GM23338 (cell line): ENCODE results near the gene TXNL4A. TPM values are rescaled to one million over a fixed set of nuclear protein-coding genes. Genes with fewer than 3 reads are reported as not detected.

ENCODE experiments used
- ATAC-seq: fragments of 200-7000 bp; cut with Tn5 transposase; 3 replicates; pipeline ENCODE4 v1.9.1; 2020
- DNase-seq: peaks from one replicate; pipeline ENCODE4 v3.0.0-alpha.2; 2015; ENCODE audit warnings: low spot score
- H2AFZ ChIP-seq: fragments of 200-600 bp; sonication (generic); 2 replicates; pipeline ENCODE4 v1.8.0; 2016; ENCODE audit warnings: antibody characterized with exemption, mild to moderate bottlenecking, moderate library complexity
- H3F3A ChIP-seq: fragments of 200-600 bp; sonication (generic); replicated peaks from 2 replicates; pipeline ENCODE4 v1.8.0; 2017; ENCODE audit warnings: antibody characterized with exemption, mixed run types, low read depth
- H3K27ac ChIP-seq: fragments of 200-600 bp; sonication (generic); 2 replicates; pipeline ENCODE4 v1.6.1; 2016; ENCODE audit warnings: low read depth
- H3K27me3 ChIP-seq: fragments of 200-600 bp; sonication (generic); 2 replicates; pipeline ENCODE4 v1.8.0; 2016; ENCODE audit warnings: mild to moderate bottlenecking, mixed run types, moderate library complexity; ENCODE audit not compliant: insufficient read depth
- H3K36me3 ChIP-seq: fragments of 200-600 bp; sonication (generic); 2 replicates; pipeline ENCODE4 v1.8.0; 2016; ENCODE audit warnings: mild to moderate bottlenecking; ENCODE audit not compliant: insufficient read depth
- H3K4me1 ChIP-seq: fragments of 200-600 bp; sonication (generic); 2 replicates; pipeline ENCODE4 v1.8.0; 2016; ENCODE audit warnings: mild to moderate bottlenecking, moderate library complexity; ENCODE audit not compliant: insufficient read depth
- H3K4me2 ChIP-seq: fragments of 200-600 bp; sonication (generic); 2 replicates; pipeline ENCODE4 v1.7.1; 2017; ENCODE audit warnings: mixed run types
- H3K4me3 ChIP-seq: fragments of 200-600 bp; sonication (generic); 2 replicates; pipeline ENCODE4 v1.6.1; 2016; ENCODE audit warnings: mixed run types
- H3K79me2 ChIP-seq: fragments of 200-600 bp; sonication (generic); replicated peaks from 2 replicates; pipeline ENCODE4 v1.8.0; 2017; ENCODE audit warnings: mild to moderate bottlenecking; ENCODE audit not compliant: insufficient read depth
- H3K9me2 ChIP-seq: fragments of 200-600 bp; sonication (generic); 2 replicates; pipeline ENCODE4 v1.8.0; 2017; ENCODE audit not compliant: insufficient read depth
- H4K20me1 ChIP-seq: fragments of 200-600 bp; sonication (generic); replicated peaks from 2 replicates; pipeline ENCODE4 v1.8.0; 2017; ENCODE audit warnings: mild to moderate bottlenecking; ENCODE audit not compliant: insufficient read depth
- H3K27ac Mint-ChIP-seq: 2 replicates; pipeline ENCODE4 v1.8.0; 2020; ENCODE audit warnings: inconsistent platforms, mild to moderate bottlenecking, moderate library complexity, mixed read lengths
- H3K27me3 Mint-ChIP-seq: 3 replicates; pipeline ENCODE4 v1.8.0; 2022; ENCODE audit warnings: low read depth, mild to moderate bottlenecking, moderate library complexity, mixed read lengths, inconsistent platforms; ENCODE audit not compliant: insufficient read depth, poor library complexity
- H3K36me3 Mint-ChIP-seq: 3 replicates; pipeline ENCODE4 v1.8.0; 2021; ENCODE audit warnings: low read depth, mild to moderate bottlenecking, inconsistent platforms, moderate library complexity, mixed read lengths
- H3K4me1 Mint-ChIP-seq: 3 replicates; pipeline ENCODE4 v1.8.0; 2020; ENCODE audit warnings: mild to moderate bottlenecking, inconsistent platforms, mixed read lengths
- H3K4me3 Mint-ChIP-seq: 3 replicates; pipeline ENCODE4 v1.8.0; 2021; ENCODE audit warnings: moderate library complexity, mild to moderate bottlenecking, inconsistent platforms, mixed read lengths
- H3K9me3 Mint-ChIP-seq: 3 replicates; pipeline ENCODE4 v1.8.0; 2020; ENCODE audit warnings: moderate library complexity, mild to moderate bottlenecking, inconsistent platforms, mixed read lengths
- EZH2 ChIP-seq: fragments of 200-600 bp; sonication (generic); IDR thresholded peaks from one replicate; pipeline ENCODE4 v1.8.0; 2017; ENCODE audit warnings: antibody characterized with exemption, mild to moderate bottlenecking, low read depth; ENCODE audit not compliant: unreplicated experiment
- EZH2phosphoT487 ChIP-seq: fragments of 200-600 bp; sonication (generic); IDR thresholded peaks from one replicate; pipeline ENCODE4 v1.8.1; 2018; ENCODE audit warnings: antibody characterized with exemption; ENCODE audit not compliant: unreplicated experiment
- JUNB ChIP-seq: IDR thresholded peaks from one replicate; pipeline ENCODE4 v1.6.1; 2016; ENCODE audit warnings: antibody characterized with exemption; ENCODE audit not compliant: unreplicated experiment
- NANOG ChIP-seq: IDR thresholded peaks from 2 replicates; pipeline ENCODE4 v1.6.1; 2016; ENCODE audit warnings: antibody characterized with exemption, borderline replicate concordance
- POLR2AphosphoS5 ChIP-seq: IDR thresholded peaks from 2 replicates; pipeline ENCODE4 v1.6.1; 2016; ENCODE audit warnings: antibody characterized with exemption, low read depth
- REST ChIP-seq: IDR thresholded peaks from one replicate; pipeline ENCODE4 v1.6.1; 2018; ENCODE audit warnings: antibody characterized with exemption; ENCODE audit not compliant: unreplicated experiment
- polyA plus RNA-seq: library from polyadenylated mRNA; unstranded; fragments of >200 nt; fragmentation: Nextera tagmentation; extraction: Ambion mirVana; gene quantifications from 2 replicates; pipeline ENCODE4 v1.2.1, GENCODE V29; 2016
- total RNA-seq: library from RNA; depleted of rRNA; stranded (reverse); fragments of >200 nt; shearing (Covaris generic); gene quantifications from 2 replicates; pipeline ENCODE4 v1.2.3, GENCODE V29; 2014

Gene TXNL4A
- total and polyA plus RNA-seq, 2 experiments from 2014 or later, result 51.0 to 271 TPM

- TF ChIP-seq NANOG (no peak), JUNB (no peak), REST (no peak)
Measured at GRCh38 chr18:79943608-79944125, 44.7 kb downstream of the TXNL4A start (continued).

GRCh38 chr18:79942786-79943607 is 45.4 kb downstream of the TXNL4A start:
- Histone ChIP-seq H3K36me3 (no peaks in the 10 kb centered on the region), H3K27ac (no peak overlapping the region), H3K79me2 (no peaks in the 10 kb centered on the region), H3K9me2 (no peaks in the 10 kb centered on the region), H2AFZ (no peak overlapping the region), H3F3A (no peaks in the 10 kb centered on the region), H3K27me3 (no peaks in the 10 kb centered on the region), H4K20me1 (peaks cover 3% of the 10 kb centered on the region; the same call in 1 of the 2 replicates), H3K4me2 (no peak overlapping the region), H3K4me1 (no peaks in the 10 kb centered on the region), H3K4me3 (no peak overlapping the region)
- H3K4me3 Mint-ChIP-seq, result no peak overlapping the region
- no peak overlapping the region for H3K27ac Mint-ChIP-seq
- H3K4me1 Mint-ChIP-seq, result peaks cover 17% of the 10 kb centered on the region
- ATAC-seq, result no peak
- no peak for DNase-seq
- H3K36me3 Mint-ChIP-seq, result no peaks in the 10 kb centered on the region; the same call in 1 of the 3 replicates
- peaks cover 8% of the 10 kb centered on the region for H3K27me3 Mint-ChIP-seq
- TF ChIP-seq REST, result no peak
- H3K9me3 Mint-ChIP-seq, result no peaks in the 10 kb centered on the region

GRCh38 chr18:79942211-79942610 is 46.2 kb downstream of the TXNL4A start:
- Histone ChIP-seq H3F3A (no peaks in the 10 kb centered on the region), H3K4me2 (no peak overlapping the region), H3K27me3 (no peaks in the 10 kb centered on the region), H4K20me1 (peaks cover 5% of the 10 kb centered on the region; the same call in 1 of the 2 replicates), H3K9me2 (no peaks in the 10 kb centered on the region), H3K4me1 (no peaks in the 10 kb centered on the region), H3K36me3 (no peaks in the 10 kb centered on the region), H3K4me3 (no peak overlapping the region), H3K79me2 (0 out of 2 replicates have a peak, but pooled peaks cover 2% of the 10 kb centered on the region), H2AFZ (no peak overlapping the region), H3K27ac (no peak overlapping the region)
- Mint-ChIP-seq H3K36me3 (no peaks in the 10 kb centered on the region; the same call in 1 of the 3 replicates), H3K27ac (no peak overlapping the region; the same call in 1 of the 2 replicates), H3K9me3 (no peaks in the 10 kb centered on the region), H3K4me3 (no peak overlapping the region), H3K27me3 (peaks cover 8% of the 10 kb centered on the region), H3K4me1 (peaks cover 17% of the 10 kb centered on the region)
- DNase-seq (no peak), ATAC-seq (no peak)
- no peak for TF ChIP-seq POLR2AphosphoS5
- TF ChIP-seq JUNB, result no peak
- TF ChIP-seq EZH2phosphoT487, result no peak
- no peak for TF ChIP-seq EZH2
